Suprapubic skin (tissue), 4 donors: ENCODE data around the gene SUPT6H. TPM values are rescaled to one million over a fixed set of nuclear protein-coding genes. Genes with fewer than 3 reads are reported as not detected.

Source experiments
- DNase-seq, 2 donors: peaks; one replicate each; pipeline ENCODE4 v3.0.0-alpha.2; 2019; ENCODE audit warnings: low spot score in 2 of 2
- H3K27ac ChIP-seq: fragments of 200-600 bp; sonication (generic); one replicate; pipeline ENCODE4 v1.5.1; 2019
- H3K27me3 ChIP-seq: fragments of 200-600 bp; sonication (generic); one replicate; pipeline ENCODE4 v1.5.1; 2019
- H3K36me3 ChIP-seq: fragments of 200-600 bp; sonication (generic); one replicate; pipeline ENCODE4 v1.5.1; 2019
- H3K4me1 ChIP-seq: fragments of 200-600 bp; sonication (generic); one replicate; pipeline ENCODE4 v1.5.1; 2019
- H3K4me3 ChIP-seq: fragments of 200-600 bp; sonication (generic); one replicate; pipeline ENCODE4 v1.5.1; 2019; ENCODE audit warnings: mild to moderate bottlenecking
- H3K9me3 ChIP-seq: fragments of 200-600 bp; sonication (generic); one replicate; pipeline ENCODE4 v1.5.1; 2019
- EP300 ChIP-seq: sonication (generic); formaldehyde crosslinking; IDR thresholded peaks from one replicate; pipeline ENCODE4 v1.6.1; 2017; ENCODE audit warnings: antibody characterized with exemption
- POLR2A ChIP-seq, 2 donors: fragments of 450-650 bp; IDR thresholded peaks; one replicate each; pipeline ENCODE4 v1.6.1; 2017; ENCODE audit warnings: antibody characterized with exemption in 2 of 2, mild to moderate bottlenecking in 2 of 2, moderate library complexity in 2 of 2
- POLR2AphosphoS5 ChIP-seq, 3 donors: sonication (generic); formaldehyde crosslinking; IDR thresholded peaks; one replicate each; pipeline ENCODE4 v1.6.1; 2017; ENCODE audit warnings: antibody characterized with exemption in 3 of 3
- WGBS: methylation state at CpG from one replicate; pipeline ENCODE4 v1.1.5; 2018; 5-methylcytosine and 5-hydroxymethylcytosine counted together
- total RNA-seq, 4 donors: library from RNA; depleted of rRNA; stranded (reverse); fragments of >200 nt; gene quantifications; one replicate each; pipeline ENCODE4 v1.1.0, GENCODE V29; 2016
- TF ChIP-seq, protein P1 (sequence below), 2 donors: fragments of 200-600 bp in 1 of 2; fragments of 450-650 bp in 1 of 2; sonication (generic) in 1 of 2; IDR thresholded peaks; one replicate each; pipeline ENCODE4 v1.5.1; 2016 to 2019; ENCODE audit warnings: antibody characterized with exemption in 2 of 2, mild to moderate bottlenecking in 1 of 2, moderate library complexity in 1 of 2

Gene SUPT6H
- total RNA-seq = 100 to 1,000 TPM in 1 of 4 donors, 10 to 100 TPM in 3; 41.1 to 123 (median 57.2) TPM

GRCh38 chr17:28661635-28662526 lies at the start of gene SUPT6H, which contains the start of gene SDF2:
TSS of gene SUPT6H (plus strand) at chr17:28662205. CDS start at chr17:28673402, 11,197 bp downstream.
TSS of gene SDF2 (minus strand) at chr17:28661906. CDS start at chr17:28661876, 30 bp downstream.
- Histone ChIP-seq H3K9me3 (no peaks in the 10 kb centered on the region), H3K4me1 (peaks cover 36% of the 10 kb centered on the region)

GRCh38 chr17:28612531-28612930 lies 49.5 kb upstream of the SUPT6H start:
- peaks cover 51% of the 10 kb centered on the region for H3K36me3 ChIP-seq
- 58% methylated on average over 2 of the region's 2 CpGs for WGBS

More at GRCh38 chr17:28661635-28662526, at the start of gene SUPT6H, which contains the start of gene SDF2:
- Histone ChIP-seq H3K36me3 (peaks cover 22% of the 10 kb centered on the region), H3K27me3 (no peaks in the 10 kb centered on the region), H3K27ac (peak within 1 kb of the TSS; percentile 95), H3K4me3 (peak within 1 kb of the TSS; percentile 80)
- TF ChIP-seq, protein P1, sequence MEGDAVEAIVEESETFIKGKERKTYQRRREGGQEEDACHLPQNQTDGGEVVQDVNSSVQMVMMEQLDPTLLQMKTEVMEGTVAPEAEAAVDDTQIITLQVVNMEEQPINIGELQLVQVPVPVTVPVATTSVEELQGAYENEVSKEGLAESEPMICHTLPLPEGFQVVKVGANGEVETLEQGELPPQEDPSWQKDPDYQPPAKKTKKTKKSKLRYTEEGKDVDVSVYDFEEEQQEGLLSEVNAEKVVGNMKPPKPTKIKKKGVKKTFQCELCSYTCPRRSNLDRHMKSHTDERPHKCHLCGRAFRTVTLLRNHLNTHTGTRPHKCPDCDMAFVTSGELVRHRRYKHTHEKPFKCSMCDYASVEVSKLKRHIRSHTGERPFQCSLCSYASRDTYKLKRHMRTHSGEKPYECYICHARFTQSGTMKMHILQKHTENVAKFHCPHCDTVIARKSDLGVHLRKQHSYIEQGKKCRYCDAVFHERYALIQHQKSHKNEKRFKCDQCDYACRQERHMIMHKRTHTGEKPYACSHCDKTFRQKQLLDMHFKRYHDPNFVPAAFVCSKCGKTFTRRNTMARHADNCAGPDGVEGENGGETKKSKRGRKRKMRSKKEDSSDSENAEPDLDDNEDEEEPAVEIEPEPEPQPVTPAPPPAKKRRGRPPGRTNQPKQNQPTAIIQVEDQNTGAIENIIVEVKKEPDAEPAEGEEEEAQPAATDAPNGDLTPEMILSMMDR (IDR thresholded peaks at IDR 0.05) = no peak
- TF ChIP-seq POLR2A (IDR thresholded peaks at IDR 0.05) (peak; percentile 68 to 94), POLR2AphosphoS5 (IDR thresholded peaks at IDR 0.05) (peak; percentile 83 to 89 (median 87))
- DNase-seq = peak; percentile 96 to 98
- under 1% methylated on average over 59 of the region's 66 CpGs for WGBS

DNA sequence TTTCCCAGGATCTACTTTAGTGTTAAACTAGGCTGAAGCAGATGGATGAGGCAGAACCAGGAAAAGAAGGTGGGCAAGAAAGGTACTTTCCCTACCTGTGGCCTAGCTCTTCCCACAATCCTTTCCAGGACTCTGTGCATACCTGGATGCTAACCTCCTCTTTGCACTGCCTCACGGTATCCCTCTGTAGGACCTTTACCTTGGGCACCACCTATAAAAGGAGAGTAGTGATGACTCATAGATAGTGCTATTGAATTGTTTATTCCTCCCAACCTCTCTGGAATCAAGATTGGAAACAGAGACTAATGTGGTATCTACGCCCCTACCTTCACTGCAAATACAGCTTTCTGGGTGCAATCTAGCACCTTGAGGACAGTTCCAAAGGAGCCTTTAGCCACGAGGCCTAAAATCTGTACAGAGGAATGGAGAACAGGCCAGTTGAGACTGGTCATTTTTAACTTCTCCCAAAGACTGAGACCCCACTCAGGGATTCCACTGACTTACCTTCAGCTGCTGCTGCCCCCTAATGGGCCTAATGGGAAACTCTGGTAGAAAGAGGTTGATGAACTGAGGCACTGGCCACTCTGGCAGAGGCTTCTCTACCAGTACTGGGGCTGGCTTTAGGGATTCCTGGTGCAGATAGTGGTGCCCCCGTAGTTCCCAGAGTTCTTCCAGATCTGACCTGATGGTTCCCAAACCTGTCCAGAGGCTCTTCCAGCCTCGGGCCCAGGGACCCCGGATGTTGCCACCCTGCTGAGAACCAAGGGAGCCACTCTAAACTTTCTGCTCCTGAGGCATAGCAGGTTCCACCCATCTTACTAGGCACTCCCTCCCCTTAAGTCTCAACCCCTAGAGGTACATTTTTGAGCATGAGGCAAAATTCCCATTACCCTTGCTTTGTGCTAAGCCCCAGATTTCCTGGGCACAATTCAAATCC lies 48.8 kb upstream of the SUPT6H start:
- TF ChIP-seq, protein P1 (IDR thresholded peaks at IDR 0.05) = peak in 1 of 2 donors; percentile 43
- no peak for TF ChIP-seq POLR2A (IDR thresholded peaks at IDR 0.05)
- no peak for TF ChIP-seq EP300
- TF ChIP-seq POLR2AphosphoS5 (IDR thresholded peaks at IDR 0.05) = no peak
- H3K9me3 ChIP-seq = no peaks in the 10 kb centered on the region
- no peak overlapping the region for H3K4me3 ChIP-seq
- no peak overlapping the region for H3K27ac ChIP-seq
- 82% methylated on average over 6 of the region's 6 CpGs for WGBS
- DNase-seq = no peak
- peaks cover 57% of the 10 kb centered on the region for H3K36me3 ChIP-seq
- peaks cover 6% of the 10 kb centered on the region for H3K4me1 ChIP-seq
- no peaks in the 10 kb centered on the region for H3K27me3 ChIP-seq

More at GRCh38 chr17:28612531-28612930, 49.5 kb upstream of the SUPT6H start:
- Histone ChIP-seq H3K27ac (no peak overlapping the region), H3K27me3 (no peaks in the 10 kb centered on the region), H3K9me3 (no peaks in the 10 kb centered on the region), H3K4me3 (no peak overlapping the region), H3K4me1 (peaks cover 6% of the 10 kb centered on the region)
- DNase-seq = no peak
- TF ChIP-seq EP300 (no peak), POLR2AphosphoS5 (IDR thresholded peaks at IDR 0.05) (no peak), POLR2A (IDR thresholded peaks at IDR 0.05) (no peak)
- TF ChIP-seq, protein P1 (IDR thresholded peaks at IDR 0.05) = no peak

DNA sequence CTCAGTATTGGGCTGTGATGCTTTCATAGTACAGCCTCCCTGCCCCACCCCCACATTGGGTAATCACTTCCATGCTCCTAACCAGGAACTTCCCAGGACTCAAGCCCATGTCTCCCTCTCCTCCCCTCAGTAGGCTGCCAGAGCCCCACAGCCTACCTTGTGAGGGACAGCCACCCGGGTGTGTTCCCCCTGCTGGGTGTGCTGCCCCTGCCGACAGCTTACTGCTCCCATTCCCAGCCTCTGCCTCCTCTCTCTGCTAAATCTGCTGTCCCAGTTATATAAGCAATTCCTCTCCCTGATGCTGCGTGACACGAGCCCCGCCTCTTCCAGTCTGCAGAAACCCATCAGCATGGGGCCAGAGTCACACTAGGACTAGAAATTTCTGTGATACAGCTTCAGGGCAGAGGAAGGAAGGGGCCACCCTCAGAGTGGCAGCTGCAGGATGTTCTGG lies 48.0 kb upstream of the SUPT6H start, which contains the start of gene RSKR:
Gene RSKR (minus strand): TSS at position 255 of the 451 bp plus-strand sequence. CDS start 24 bp downstream, at position 231.
- H3K9me3 ChIP-seq = no peaks in the 10 kb centered on the region
- no peak for DNase-seq
- no peak within 1 kb of the TSS for H3K27ac ChIP-seq
- H3K36me3 ChIP-seq = peaks cover 65% of the 10 kb centered on the region
- no peak for TF ChIP-seq POLR2AphosphoS5 (IDR thresholded peaks at IDR 0.05)
- TF ChIP-seq EP300 = no peak
- TF ChIP-seq, protein P1 (IDR thresholded peaks at IDR 0.05) = no peak
- no peak for TF ChIP-seq POLR2A (IDR thresholded peaks at IDR 0.05)
- H3K27me3 ChIP-seq = no peaks in the 10 kb centered on the region
- peaks cover 6% of the 10 kb centered on the region for H3K4me1 ChIP-seq
- H3K4me3 ChIP-seq = no peak within 1 kb of the TSS
- WGBS = 73% methylated on average over 5 of the region's 5 CpGs
